NK-92 treated with Interleukin-12 subunit alpha and Interleukin-12 subunit beta, amount 100 ng/mL, for 24 hours (cell line): ENCODE results near the gene AFAP1.

Experiments
- DNase-seq: peaks from one replicate; lab custom pipeline; 2025; lab: John Stamatoyannopoulos, UW

The AFAP1 gene

DNA sequence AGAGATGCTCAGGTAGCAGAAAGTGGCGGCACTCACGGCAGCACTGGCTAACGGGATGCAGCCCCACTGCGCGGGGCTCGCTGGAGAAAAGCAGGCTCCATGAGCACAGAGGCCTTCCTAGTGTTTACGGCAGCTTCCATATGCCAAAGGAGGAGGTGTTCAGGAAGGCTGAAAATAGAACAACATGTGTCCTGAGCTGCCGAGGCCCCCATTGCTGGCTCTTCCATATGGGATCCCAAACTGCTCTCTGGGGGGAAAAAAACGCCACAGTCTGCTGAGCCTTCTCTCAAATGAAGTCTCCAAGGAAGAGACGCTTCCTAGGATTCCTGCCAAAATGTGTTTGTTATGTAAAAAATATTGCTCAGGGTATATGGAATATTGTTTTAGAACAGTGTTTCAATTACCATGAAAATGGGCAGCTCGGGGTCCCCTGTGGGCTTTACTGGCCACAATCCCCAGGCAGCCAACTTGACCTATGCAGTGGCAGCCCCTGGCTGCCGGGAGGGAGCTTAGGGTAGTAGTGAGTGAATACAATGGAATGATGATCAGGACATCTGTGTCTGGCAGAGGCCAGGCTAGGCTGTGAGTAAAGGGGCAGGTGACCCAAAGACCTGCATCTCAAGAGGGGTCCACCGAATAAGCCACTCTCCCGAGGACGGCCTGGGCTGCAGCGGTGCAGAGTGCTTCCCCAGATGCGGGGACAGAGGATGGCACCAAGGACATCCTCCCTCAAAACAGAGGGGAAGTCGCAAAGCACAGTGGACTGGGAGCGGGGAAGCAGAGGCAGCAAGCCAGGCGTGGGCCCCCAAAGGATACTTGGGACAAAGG is 170.1 kb downstream of the AFAP1 start:
- DNase-seq: no peak

DNA sequence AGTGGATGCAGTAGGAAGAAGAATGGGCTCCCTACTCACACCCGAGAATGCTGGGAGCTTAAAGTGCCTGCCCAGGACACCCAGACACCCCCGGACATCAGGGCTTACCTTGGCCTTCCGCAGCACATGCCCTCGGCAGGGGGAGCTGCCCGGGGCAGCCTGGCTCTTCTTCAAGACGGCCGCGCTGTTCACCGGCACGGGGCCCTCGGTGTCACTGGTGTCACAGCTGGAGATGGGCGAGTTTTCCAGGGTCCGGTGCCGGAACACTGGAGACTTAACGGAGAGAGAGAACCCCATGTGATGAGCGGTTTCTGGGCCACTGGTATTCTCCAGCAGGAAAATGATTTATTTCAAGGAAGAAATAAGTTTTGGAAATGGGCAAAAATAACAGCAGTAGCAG is 170.9 kb downstream of the AFAP1 start:
- DNase-seq: no peak

DNA sequence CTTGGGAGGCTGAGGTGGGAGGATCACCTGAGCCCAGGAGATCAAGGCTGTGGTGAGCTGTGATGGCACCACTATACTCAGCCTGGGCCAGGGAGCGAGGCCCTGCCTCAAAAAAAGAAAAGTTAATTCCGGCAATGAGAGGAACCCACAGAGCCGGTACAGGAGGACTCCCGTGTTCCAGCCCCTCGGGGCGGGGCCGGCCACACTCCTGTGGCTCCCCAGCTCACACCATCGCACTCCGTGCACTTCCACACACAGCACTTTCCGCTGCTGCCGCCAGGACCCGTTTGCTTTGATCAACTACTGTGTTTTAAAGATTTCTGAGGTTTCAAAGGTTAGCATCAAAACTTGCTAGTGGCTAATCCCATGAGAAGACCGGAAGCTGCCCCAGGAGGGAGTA is 171.7 kb downstream of the AFAP1 start:
- DNase-seq: no peak

DNA sequence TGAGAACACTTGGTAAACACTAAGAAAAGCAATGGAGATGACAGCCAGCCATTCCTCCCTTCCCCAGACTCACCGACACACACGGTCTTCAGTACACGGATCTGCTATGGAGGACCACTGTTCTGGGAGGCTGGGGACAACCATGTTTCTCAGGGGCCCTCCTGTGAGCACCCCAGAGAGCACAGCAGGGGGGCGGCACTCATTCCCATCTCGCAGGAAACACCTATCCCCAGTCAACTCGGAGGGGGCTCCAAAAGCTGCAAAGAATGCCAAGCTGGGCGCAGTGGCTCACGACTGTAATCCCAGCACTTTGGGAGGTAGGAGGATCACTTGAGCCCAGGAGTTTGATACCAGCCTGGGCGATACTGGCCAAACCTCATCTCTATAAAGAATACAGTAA is 172.1 kb downstream of the AFAP1 start:
- DNase-seq: no peak

DNA sequence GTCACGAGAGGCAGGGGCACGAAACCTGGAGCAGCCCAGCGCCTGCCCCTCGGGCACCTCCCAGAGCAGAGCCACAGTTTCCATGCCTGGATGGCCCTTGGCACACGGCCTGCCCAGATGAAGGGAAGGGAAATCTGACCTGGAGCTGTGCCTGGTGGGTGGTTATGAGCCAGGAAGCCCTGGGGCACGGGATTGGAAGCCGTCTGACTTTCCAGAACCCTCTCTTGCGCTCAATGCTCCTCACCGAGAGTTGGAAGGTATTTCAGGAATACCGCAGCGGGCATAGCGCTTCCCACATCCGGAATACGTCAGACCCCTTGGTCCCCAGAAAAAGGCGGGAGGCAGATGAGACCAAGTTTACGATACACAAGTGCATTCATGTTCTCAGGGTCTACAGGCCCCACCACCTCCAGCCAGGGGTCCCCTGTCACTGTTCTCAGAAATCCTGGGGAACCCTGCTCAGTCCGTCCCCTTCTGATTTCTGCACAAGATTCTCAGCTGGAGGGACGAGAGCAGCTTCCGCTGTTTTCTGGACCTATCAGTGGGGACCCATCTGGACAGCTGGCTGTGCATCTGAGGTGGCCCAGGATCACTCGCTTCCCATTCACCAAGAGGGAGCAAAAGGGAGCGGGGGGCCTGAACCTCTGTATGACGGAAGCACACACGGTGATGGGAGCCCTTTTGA is 172.9 kb downstream of the AFAP1 start:
- no peak for DNase-seq

DNA sequence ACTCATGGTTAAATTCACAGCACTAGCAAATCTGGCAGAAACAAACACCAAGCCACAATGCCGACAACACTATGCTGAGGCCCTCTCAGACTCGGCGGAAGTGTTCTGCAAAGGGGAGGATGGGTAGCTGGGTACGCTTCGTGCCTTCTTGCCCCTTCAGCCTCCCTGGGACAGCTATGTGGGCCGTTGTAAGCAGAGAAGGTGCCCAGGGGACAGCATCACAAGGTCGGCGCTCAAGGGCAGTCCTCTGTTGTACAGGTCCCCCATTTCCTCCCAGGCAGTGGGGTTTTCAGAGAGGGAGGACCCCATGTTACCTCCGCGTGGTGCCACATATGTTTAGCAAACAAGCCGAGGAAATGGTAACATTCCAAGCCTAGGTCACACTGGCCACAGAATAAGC is 173.6 kb downstream of the AFAP1 start:
- DNase-seq: no peak

DNA sequence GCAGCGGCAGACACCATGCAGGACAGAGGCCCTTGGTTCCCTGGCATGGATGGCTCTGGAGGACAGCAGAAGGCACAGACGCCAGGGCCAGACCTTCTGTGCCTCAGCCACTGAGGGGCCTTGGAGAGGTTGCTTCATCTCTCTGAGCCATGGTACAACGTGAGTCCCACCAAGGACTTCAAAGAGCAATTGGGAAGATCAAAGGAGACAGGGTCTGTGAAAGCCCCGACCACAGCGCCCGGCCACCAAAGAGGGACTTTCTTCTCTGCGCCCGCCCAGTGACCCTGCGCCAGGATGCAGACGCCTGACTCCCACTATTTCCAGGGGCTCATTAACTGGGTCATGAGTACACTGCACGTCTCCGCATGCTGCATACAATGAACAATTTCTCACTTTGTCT is 174.0 kb downstream of the AFAP1 start:
- no peak for DNase-seq

DNA sequence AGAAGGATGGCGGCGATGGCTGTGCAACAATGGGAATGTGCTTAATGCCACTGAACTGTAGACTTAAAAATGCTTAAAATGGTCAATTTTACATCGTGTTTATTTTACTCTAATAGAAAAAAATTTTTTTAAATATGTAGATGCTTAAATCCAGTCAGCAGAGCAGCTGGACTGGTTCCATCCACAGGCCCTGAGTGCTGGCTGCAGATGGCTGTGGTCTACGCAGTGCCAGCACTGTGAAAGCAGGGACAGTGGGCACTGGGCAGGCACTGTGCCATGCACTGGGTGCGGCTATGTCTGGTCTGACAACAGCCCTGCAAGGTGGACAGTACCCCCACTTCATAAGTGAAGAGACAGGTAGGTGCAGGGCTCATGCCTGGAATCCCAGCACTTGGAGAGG is 175.2 kb downstream of the AFAP1 start:
- no peak for DNase-seq

DNA sequence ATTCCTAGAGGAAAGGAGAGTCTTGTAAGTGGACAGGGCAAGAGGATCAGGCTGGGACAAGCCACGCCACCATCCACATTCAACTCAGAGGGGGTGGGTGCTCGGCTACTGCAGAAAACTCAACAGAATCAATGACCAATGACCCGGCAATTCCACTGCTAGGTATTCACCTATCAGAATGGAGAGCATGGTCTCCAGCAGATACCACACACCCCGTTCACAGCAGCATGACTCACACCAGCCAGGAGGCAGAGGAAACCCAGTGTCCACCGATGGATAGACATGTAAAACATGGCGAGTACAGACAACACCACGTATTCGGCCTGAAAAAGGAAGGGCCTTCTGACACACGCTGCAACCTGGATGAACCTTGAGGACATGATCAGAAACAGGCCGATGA is 175.9 kb downstream of the AFAP1 start:
- DNase-seq: no peak

DNA sequence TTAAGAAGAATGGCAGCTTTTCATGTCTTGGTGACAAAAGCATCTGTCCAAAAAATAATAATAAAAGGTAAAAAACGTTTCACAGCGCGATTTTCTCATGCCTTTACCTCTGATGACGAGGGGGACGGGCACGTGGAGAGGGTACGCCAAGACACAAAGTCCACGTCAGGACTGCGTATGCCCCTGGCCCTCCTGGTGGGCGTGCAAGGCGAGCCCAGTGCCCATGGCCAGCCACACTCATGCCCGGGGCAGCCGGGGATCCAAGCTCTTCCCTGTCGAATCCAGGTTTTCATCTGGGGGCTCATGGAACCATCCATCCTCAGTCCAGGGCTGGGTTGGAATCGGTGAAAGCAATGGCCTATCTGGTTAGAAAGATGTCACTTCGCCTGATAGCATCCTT is 176.6 kb downstream of the AFAP1 start:
- DNase-seq: no peak

DNA sequence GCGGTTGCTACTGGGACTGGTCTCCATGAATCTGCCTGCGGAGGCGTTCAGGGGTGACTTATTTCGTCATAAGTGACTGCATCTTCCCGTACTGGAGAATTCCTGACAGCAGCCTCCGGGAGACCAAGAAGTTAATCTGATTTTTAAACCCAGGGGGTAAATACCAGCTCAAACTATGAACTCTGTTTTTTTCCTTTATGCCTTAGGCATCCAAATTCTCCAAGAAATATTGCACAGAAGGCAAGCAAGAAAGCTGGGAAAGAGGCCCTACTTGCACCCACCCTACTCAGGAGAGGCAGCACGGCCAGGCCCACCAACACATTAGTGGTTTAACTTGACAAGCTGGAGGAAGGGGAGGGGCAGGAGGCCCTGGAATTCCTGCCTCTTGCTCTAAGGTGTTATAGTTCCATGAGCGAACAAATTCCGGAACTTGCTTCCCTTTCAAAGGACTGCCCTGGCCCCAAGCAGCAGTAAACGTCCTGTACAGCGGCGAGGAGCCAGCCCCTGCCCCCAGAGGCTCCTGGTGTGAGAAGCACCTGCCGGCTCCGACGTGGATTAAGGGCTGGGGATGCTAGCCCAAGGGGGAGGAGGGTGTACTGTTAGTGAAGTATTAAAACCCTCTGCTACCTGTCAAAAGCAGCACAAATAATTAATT is 177.2 kb downstream of the AFAP1 start:
- no peak for DNase-seq

DNA sequence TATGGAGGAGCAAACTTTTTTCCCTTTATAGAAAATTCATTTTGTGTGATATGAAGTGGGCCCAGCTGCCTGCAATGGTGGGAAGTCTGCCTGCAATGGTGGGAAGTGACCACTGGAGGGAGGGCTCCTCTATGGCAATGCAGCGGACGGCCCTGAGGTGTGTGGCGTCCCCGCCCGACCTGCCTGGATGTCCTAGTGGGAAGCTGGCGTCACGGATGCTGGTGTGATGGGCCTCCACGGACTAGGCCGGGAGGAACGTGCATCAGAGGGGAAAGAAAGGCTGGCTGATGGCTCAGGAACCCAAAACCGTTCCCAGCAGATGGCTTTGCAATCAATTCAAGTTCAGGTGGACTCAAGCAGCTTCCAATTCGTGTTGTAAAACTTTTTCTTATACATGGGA is 177.9 kb downstream of the AFAP1 start:
- no peak for DNase-seq

DNA sequence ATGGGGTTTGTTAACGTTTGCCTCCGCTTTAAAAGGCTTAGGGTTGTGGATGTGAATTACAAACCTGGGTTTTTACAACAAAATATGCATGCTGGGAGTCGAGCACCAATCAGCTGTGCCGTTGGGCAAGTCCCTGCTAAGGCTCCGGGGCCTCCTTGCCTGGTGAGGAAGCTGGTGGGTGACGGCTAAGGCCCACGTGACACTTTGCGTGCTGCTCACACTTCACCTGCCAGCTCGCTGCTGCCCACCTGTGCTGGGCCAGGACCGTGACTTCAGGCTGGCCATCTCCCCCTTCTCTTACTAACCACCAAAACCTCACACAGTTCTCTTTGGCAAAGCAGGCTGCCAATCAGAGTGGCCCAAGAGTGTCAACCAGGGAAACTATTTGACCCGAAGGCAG is 178.3 kb downstream of the AFAP1 start:
- DNase-seq: no peak

DNA sequence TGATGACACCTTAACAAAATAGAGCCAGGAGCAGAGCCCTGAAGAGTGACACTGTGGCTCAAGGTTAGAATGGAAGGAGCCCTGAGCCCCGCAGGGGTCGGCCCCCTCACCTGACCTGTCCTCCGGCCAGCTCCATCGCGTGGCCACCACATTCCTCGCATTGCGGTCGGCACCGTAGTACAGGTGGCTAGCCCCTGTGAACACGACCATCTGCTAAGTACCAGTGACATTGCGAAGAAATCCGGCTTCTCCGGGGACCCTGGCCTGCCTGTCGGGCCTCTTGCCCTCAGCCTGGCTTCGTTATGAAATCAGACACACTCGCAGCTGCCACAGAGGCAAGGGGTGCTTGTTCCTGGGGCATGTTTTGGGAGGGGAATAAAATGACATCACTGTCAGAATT is 179.0 kb downstream of the AFAP1 start:
- no peak for DNase-seq

DNA sequence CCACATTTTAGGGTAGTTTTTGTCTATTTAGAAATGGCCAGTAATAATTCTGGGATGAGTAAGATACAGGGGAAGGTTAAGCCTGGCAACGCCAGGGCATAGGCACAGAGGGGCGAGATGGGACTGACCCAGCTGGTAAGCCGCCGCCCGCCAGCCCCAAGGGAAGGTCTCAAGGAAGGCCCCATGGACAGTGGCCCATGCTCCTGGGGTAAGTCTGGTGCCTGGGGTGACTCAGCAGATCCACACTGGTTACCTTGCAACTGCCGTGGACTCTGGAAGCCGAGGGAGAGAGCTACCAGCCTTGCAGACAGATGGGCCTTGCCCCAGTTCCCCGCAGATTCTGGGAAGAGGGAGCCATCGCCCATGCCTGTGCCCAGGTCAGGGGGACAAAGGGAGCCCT is 179.4 kb downstream of the AFAP1 start:
- DNase-seq: no peak

DNA sequence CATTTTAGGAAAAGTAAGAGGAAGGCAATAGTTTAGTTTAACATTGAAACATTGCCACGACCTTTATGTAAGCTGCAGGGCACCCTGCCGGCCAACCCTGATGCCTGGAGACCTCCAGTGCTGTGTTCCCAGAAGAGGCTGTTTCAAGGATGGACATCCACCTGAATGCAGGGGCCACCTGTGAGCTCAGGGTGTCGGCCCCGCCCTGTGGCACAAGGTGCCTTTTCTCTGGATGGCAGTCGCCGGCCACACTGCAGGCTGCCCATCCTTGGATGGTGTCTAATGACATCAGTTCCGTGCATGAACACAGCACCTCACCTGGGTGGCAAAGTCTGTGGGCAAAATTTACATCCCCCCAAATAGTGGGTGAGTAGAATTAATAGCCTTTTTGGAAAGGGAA is 180.0 kb downstream of the AFAP1 start:
- no peak for DNase-seq

DNA sequence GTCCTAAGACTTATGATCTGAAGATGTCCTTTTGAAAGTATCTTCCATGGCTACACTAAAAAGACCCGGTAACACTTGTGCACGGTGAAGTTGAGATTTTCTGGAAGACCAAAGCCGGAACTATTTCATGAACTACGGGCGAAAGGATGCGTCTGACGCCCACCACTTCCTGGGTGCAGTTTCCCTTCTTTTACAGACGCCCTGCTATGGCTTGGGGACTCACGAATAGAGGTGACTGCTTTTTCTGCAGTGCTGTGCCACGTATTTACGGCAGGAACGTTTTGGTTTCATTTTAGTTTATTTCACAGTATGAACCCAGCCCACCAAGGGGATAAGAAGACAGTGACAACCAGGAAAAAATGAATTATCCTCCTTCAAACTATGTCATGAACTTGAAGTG is 180.4 kb downstream of the AFAP1 start:
- DNase-seq: no peak

DNA sequence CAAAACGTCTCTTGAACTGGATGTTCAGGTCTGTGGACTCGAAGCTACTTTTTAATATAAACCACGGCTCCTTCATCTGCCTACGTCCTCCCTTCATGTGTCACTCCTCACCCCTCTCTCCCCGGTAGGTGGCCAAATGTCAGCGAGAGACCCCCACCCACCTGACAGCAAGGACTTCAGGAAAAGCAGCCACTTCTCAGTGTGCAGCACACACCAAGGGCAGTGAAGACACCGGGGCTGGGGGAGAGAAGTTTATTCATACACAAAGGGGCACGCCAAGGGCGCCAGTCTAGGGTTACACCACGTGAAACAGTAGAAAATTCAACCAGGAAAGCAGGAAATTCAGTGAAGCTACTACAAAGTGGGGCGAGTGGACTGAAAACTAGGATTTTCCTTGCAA is 181.2 kb downstream of the AFAP1 start:
- no peak for DNase-seq

DNA sequence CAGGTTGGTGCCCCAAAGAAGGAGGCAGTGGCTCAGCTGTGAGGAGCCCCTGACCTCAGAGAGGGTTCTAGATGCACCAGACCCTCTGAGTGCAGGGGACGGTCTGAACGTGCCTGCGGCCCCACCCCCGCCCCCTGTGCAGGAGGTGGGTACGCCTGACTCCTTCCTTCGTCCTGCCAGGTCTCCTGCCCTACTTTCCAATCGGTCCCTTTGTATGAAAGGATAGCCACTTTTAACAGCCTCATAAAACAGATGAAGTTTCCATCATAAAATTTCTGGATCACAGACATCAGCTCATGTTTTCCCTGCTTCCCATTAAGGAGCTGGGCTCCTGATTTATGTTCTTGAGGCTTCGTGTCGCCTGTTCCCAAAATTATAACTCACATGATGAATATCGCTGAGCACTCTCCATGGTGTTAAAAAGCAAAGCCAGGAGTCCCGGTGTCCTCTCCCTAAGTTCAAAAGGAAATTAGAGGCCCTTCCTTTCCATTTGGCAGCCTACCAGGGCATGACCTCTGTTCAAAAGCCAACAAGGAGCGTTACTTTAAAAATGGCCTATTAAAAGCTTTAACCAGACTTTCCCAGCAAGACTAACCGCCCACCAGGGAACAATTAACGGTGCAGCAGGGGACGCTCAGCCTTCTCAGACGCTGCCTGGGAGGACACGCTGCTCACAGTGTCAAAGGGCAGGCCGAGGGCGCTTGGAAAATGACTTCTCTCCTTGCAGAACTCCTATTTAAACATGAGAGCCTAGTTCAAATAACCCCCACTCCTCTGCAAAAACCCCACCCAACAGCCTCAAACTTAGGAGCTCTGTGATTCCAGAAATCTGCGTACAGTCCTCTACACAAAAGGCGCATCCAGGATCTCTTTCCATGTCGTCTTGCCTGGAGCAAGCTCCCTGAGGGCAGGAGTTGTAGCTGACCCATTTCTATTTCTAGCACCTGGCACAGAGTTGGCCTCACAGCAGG is 181.9 kb downstream of the AFAP1 start:
- DNase-seq: no peak

DNA sequence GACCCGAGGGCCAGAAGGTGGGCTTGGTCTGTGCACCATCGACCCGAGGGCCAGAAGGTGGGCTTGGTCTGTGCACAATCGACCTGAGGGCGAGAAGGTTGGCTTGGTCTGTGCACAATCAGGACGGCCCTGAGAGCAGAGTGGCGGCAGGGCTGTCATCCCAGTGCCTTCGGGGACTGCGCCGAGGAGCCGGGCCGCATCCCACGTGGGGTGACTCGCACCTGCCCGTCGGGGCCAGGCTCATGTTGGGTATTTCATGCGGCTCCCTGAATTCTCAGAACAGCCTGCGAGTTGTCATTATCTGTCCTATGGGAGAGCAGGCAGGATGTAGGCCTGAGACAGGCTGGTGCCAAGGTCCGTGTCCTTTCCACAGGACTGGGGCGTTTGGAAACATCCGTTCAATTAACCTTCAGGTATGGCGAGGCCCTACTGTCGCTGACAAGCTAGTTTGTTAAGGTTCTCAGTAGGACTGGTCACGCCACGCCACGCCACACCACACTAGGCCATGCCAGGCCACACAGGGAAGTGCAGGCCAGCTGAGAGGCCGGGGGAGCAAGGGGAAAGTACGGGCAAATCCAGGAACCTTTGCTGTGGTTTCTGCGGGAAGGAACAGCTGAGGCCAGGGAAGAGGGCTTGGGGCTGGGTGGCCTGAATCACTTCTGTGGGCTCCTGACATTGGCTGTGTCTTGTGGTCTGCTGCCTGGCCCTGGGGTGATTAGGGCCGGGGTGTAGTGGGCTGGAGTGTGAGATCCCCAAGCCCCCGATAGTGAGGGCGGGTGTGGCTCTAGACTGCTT is 182.9 kb downstream of the AFAP1 start:
- no peak for DNase-seq

DNA sequence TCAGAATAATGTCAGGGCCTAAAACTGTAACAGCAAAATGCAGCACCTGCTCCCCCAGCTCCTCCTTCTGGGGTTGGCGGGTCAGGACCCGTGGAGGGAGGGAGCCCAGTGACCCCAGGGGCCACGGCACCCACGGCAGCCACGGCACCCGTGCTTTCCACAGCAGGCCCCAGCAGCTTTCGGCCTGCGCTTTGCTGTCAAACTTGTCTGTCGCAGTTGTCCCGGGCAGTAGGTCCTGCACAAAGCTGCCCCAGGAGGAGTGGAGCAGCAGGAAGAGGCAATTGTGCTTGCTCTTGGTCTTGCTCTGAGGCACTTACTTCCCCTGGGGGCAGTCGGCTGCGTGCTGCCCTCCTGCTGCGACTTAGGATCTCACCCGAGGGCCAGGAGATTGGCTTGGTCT is 183.6 kb downstream of the AFAP1 start:
- DNase-seq: no peak
